ENCODE results near the gene CACHD1.
"Not testable (repeated sequence)": the region's sequence is repeated elsewhere in the genome, so short reads cannot be mapped to it uniquely, and the experiment has no call there.

Gene CACHD1

GRCh38 chr1:64701886-64702285, 232.0 kb downstream of the CACHD1 start:
- no peak for DNase-seq

DNA sequence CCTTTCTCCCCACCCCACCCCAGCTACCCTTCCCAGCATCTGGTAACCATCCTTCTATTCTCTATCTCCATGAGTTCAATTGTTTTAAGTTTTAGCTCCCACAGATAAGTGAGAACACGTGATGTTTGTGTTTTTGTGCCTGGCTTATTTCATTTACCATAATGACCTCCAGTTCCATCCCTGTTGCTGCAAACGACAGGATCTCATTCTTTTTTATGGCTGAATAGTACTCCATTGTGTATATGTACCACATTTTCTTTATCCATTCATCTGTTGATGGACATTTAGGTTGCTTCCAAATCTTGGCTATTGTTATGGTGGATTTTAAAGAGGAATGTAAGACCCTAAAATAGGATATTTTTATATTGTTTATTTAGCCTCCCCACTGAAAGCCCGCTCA, 232.7 kb downstream of the CACHD1 start:
- DNase-seq, result not testable (repeated sequence)

DNA sequence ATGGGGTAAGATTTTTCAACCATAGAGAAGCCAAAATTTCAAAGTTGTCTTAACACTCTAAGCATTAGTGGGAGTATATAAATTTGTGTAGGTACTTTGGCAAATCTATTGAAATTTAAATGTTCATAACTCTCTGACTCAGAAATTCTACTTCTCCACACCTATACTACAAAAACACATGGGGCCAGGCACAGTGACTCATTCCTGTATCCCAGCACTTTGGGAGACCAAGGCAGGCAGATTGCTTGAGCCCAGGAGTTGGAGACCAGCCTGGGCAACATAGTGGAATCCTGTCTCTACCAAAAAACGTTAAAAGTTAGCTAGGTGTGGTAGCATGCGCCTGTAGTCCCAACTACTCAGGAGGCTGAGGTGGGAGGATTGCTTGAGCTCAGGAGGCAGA, 233.7 kb downstream of the CACHD1 start:
- no peak for DNase-seq

GRCh38 chr1:64705591-64705990, 235.7 kb downstream of the CACHD1 start:
- DNase-seq, result no peak

GRCh38 chr1:64711266-64711665, 241.3 kb downstream of the CACHD1 start:
- no peak for DNase-seq

GRCh38 chr1:64712049-64712448, 242.1 kb downstream of the CACHD1 start:
- no peak for DNase-seq

GRCh38 chr1:64715186-64715585, 245.3 kb downstream of the CACHD1 start:
- DNase-seq, result no peak

- DNase-seq, result no peak
Observed at GRCh38 chr1:64721135-64721534, 251.2 kb downstream of the CACHD1 start.

GRCh38 chr1:64721576-64722145, 251.7 kb downstream of the CACHD1 start:
- no peak for DNase-seq

- no peak for DNase-seq
Observed at GRCh38 chr1:64727861-64728260, 257.9 kb downstream of the CACHD1 start.

- DNase-seq, result no peak
Observed at GRCh38 chr1:64733581-64734286, 263.8 kb downstream of the CACHD1 start.

DNA sequence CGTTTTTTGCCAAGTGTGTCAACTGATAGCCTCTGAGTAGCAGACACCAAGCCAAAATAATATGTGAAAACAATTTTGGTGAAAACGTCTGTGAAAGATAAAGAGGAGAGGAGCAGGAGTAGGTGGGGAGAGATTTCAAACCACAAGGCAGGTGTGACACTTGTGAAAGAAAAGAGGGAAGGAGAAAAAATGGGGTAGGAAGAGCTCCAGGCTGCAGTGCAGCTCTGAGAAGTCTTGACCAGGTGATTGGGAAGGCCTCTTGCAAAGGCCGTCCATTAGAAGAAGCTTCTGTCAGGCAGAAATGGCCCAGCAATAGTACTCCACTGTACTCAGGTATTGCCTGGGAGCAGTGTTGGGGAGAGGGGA, 264.3 kb downstream of the CACHD1 start:
- no peak for DNase-seq

DNA sequence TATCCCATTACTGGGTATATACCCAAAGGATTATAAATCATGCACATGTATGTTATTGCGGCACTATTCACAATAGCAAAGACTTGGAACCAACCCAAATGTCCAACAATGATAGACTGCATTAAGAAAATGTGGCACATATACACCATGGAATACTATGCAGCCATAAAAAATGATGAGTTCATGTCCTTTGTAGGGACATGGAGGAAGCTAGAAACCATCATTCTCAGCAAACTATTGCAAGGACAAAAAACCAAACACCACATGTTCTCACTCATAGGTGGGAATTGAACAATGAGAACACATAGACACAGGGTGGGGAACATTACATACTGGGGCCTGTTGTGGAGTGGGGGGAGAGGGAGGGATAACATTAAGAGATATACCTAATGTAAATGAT, 270.8 kb downstream of the CACHD1 start:
- DNase-seq, result not testable (repeated sequence)

Measured in C1 segment of cervical spinal cord (tissue), 14 donors.